K562 (cell line): ENCODE data around the gene UNC93B1. TPM values are rescaled to one million over a fixed set of nuclear protein-coding genes. Genes with fewer than 3 reads are reported as not detected.

Source experiments
- CBX1 ChIP-seq: sonication (generic); IDR thresholded peaks from 2 replicates; pipeline ENCODE4 v1.6.1; 2016; ENCODE audit warnings: antibody characterized with exemption, low read depth, mild to moderate bottlenecking
- CHD4 ChIP-seq: fragments of 200-600 bp; sonication (generic); IDR thresholded peaks from 3 replicates; pipeline ENCODE4 v1.6.1; 2012; ENCODE audit warnings: low read depth, mild to moderate bottlenecking, mixed read lengths, low read length, inconsistent platforms; ENCODE audit not compliant: insufficient read depth, insufficient replicate concordance, poor library complexity, severe bottlenecking
- CLOCK ChIP-seq: fragments of 250-450 bp; sonication (Bioruptor Pico); IDR thresholded peaks from 2 replicates; pipeline ENCODE4 v1.4.0; 2020; ENCODE audit warnings: mild to moderate bottlenecking, moderate library complexity, borderline replicate concordance
- KLF13 ChIP-seq: fragments of 450-650 bp; IDR thresholded peaks from 2 replicates; pipeline ENCODE4 v1.6.1; 2016; ENCODE audit warnings: missing genetic modification characterization, low read depth, mild to moderate bottlenecking, missing compliant biosample characterization, moderate library complexity, borderline replicate concordance
- NFIC ChIP-seq: fragments of 450-650 bp; IDR thresholded peaks from 2 replicates; pipeline ENCODE4 v1.6.1; 2017; ENCODE audit warnings: mild to moderate bottlenecking, inconsistent platforms
- NFRKB ChIP-seq: fragments of 450-650 bp; IDR thresholded peaks from 2 replicates; pipeline ENCODE4 v1.6.1; 2016; ENCODE audit warnings: low read depth
- NRF1 ChIP-seq, 2 experiments: fragments of 450-650 bp; IDR thresholded peaks in 1 of 2; conservative IDR thresholded peaks in 1 of 2; 2 replicates each; pipeline ENCODE4 v1.6.1; 2014; ENCODE audit warnings: mild to moderate bottlenecking in 2 of 2
- SOX6 ChIP-seq: fragments of 450-650 bp; IDR thresholded peaks from 2 replicates; pipeline ENCODE4 v1.6.1; 2014; ENCODE audit warnings: mild to moderate bottlenecking
- TAF9B ChIP-seq: fragments of 450-650 bp; IDR thresholded peaks from 2 replicates; pipeline ENCODE4 v1.6.1; 2018; ENCODE audit warnings: mild to moderate bottlenecking; ENCODE audit not compliant: partially characterized antibody
- ZBTB40 ChIP-seq, 2 experiments: fragments of 450-650 bp in 1 of 2; sonication (generic) in 1 of 2; formaldehyde crosslinking in 1 of 2; IDR thresholded peaks; 2 replicates each; pipeline versions ENCODE4 v1.7.1 to v1.9.0; 2016 to 2022; ENCODE audit warnings: inconsistent platforms in 1 of 2, mild to moderate bottlenecking in 1 of 2, missing genetic modification reagents in 1 of 2
- polyA plus RNA-seq, 8 experiments: library from polyadenylated mRNA; depleted of rRNA in 4 of 8; stranded (reverse) in 5 of 8; unstranded in 3 of 8; fragments of >200 nt; fragmentation: Nextera tagmentation in 2 of 8; fragmentation: Illumina TruSeq in 1 of 8; extraction: Ambion mirVana in 2 of 8; extraction: Trizol in 1 of 8; gene quantifications; 2 replicates each; pipeline versions ENCODE4 v1.2.1 to v1.2.3, GENCODE V29; 2011 to 2014; ENCODE audit warnings: inconsistent platforms in 1 of 8, missing spikeins in 1 of 8
- total RNA-seq, 7 experiments: library from RNA; depleted of rRNA in 6 of 7; stranded (reverse); fragments of >200 nt in 6 of 7; fragmentation: Illumina TruSeq in 2 of 7; extraction: Trizol in 2 of 7; gene quantifications; 2 replicates each; pipeline versions ENCODE4 v1.2.1 to v1.2.3, GENCODE V29; 2011 to 2021; ENCODE audit warnings: low replicate concordance in 1 of 7
- TF ChIP-seq, protein P1 (sequence below), 2 experiments: fragments of 450-650 bp; conservative IDR thresholded peaks; 2 replicates each; pipeline ENCODE4 v1.6.1; 2017; ENCODE audit warnings: mild to moderate bottlenecking in 2 of 2, moderate library complexity in 2 of 2

Gene UNC93B1
- total and polyA plus RNA-seq, 9 of the 15 experiments (the other 6 are each of a cell fraction or from before 2014, with no cell fraction given), result 0.10 to 13.6 (median 6.5) TPM

- peak; percentile 58; the same call in 1 of the 2 replicates for TF ChIP-seq ZBTB40 (IDR thresholded peaks at IDR 0.05)
- TF ChIP-seq ZBTB40 (CRISPR knock-in tag; IDR thresholded peaks at IDR 0.05), result no peak
- TF ChIP-seq NFRKB, result no peak
- TF ChIP-seq CLOCK (CRISPR knock-in tag), result 0 out of 2 replicates have a peak, but pooled peaks have one; percentile 19
- no peak for TF ChIP-seq TAF9B
- peak; percentile 91 for TF ChIP-seq NFIC
- peak; percentile 34; the same call in 1 of the 2 replicates for TF ChIP-seq SOX6
- peak; percentile 74 for TF ChIP-seq CHD4
- 0 out of 2 replicates have a peak, but pooled peaks have one; percentile 20 for TF ChIP-seq CBX1
- TF ChIP-seq, protein P1, sequence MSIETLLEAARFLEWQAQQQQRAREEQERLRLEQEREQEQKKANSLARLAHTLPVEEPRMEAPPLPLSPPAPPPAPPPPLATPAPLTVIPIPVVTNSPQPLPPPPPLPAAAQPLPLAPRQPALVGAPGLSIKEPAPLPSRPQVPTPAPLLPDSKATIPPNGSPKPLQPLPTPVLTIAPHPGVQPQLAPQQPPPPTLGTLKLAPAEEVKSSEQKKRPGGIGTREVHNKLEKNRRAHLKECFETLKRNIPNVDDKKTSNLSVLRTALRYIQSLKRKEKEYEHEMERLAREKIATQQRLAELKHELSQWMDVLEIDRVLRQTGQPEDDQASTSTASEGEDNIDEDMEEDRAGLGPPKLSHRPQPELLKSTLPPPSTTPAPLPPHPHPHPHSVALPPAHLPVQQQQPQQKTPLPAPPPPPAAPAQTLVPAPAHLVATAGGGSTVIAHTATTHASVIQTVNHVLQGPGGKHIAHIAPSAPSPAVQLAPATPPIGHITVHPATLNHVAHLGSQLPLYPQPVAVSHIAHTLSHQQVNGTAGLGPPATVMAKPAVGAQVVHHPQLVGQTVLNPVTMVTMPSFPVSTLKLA (conservative IDR thresholded peaks at IDR 0.05), result peak; percentile 95 to 98
- TF ChIP-seq NRF1 (conservative IDR thresholded peaks at IDR 0.05 in 1 of 2, IDR thresholded peaks at IDR 0.05 in 1 of 2), result peak; percentile 89 to 91
- no peak for TF ChIP-seq KLF13
Observed at GRCh38 chr11:68003846-68004550, at the start of gene UNC93B1 (continued).
